HUES6 (cell line): Measurements from ENCODE around the gene ZNF595.
A peak's percentile ranks its signal among the peaks of the same experiment; 100 is the strongest.
"Not testable (repeated sequence)": the region's sequence is repeated elsewhere in the genome, so short reads cannot be mapped to it uniquely, and the experiment has no call there.

Experiments
- H3K27ac ChIP-seq: 2 replicates; pipeline ENCODE4 v1.7.0; 2013; ENCODE audit warnings: low read depth, mild to moderate bottlenecking, low read length, inconsistent platforms
- H3K27me3 ChIP-seq: 2 replicates; pipeline ENCODE4 v1.6.1; 2013; ENCODE audit warnings: low read length; ENCODE audit not compliant: control insufficient read depth, insufficient read depth
- H3K36me3 ChIP-seq: 2 replicates; pipeline ENCODE4 v1.6.1; 2013; ENCODE audit warnings: low read length; ENCODE audit not compliant: control insufficient read depth, insufficient read depth
- H3K4me1 ChIP-seq: 2 replicates; pipeline ENCODE4 v1.6.1; 2013; ENCODE audit warnings: low read length; ENCODE audit not compliant: control insufficient read depth, insufficient read depth
- H3K4me3 ChIP-seq: 2 replicates; pipeline ENCODE4 v1.5.1; 2013; ENCODE audit warnings: low read depth, low read length
- H3K9ac ChIP-seq: one replicate; pipeline ENCODE4 v1.6.1; 2013; ENCODE audit warnings: mild to moderate bottlenecking, low read length
- H3K9me3 ChIP-seq: 2 replicates; pipeline ENCODE4 v1.6.1; 2013; ENCODE audit warnings: low read depth, low read length; ENCODE audit not compliant: control insufficient read depth, insufficient read depth

The ZNF595 gene

GRCh38 chr4:98386-98785, 45.3 kb downstream of the ZNF595 start:
- Histone ChIP-seq H3K4me3 (no peak overlapping the region), H3K9ac (no peak overlapping the region), H3K9me3 (peaks cover 67% of the 10 kb centered on the region), H3K27ac (no peak overlapping the region), H3K27me3 (no peaks in the 10 kb centered on the region), H3K36me3 (no peaks in the 10 kb centered on the region), H3K4me1 (no peaks in the 10 kb centered on the region)

GRCh38 chr4:99863-100262, 46.7 kb downstream of the ZNF595 start:
- no peak overlapping the region for H3K27ac ChIP-seq
- no peaks in the 10 kb centered on the region for H3K4me1 ChIP-seq
- peaks cover under 1% of the 10 kb centered on the region; the same call in 1 of the 2 replicates for H3K27me3 ChIP-seq
- no peak overlapping the region for H3K4me3 ChIP-seq
- H3K9me3 ChIP-seq, result peaks cover 62% of the 10 kb centered on the region
- no peak overlapping the region for H3K9ac ChIP-seq
- no peaks in the 10 kb centered on the region for H3K36me3 ChIP-seq

GRCh38 chr4:107083-107443, 53.9 kb downstream of the ZNF595 start:
- no peaks in the 10 kb centered on the region for H3K36me3 ChIP-seq
- peaks cover 37% of the 10 kb centered on the region for H3K9me3 ChIP-seq
- peak overlapping the region; percentile 48; the same call in 1 of the 2 replicates for H3K4me3 ChIP-seq
- peaks cover 70% of the 10 kb centered on the region for H3K27me3 ChIP-seq
- no peak overlapping the region for H3K9ac ChIP-seq
- H3K4me1 ChIP-seq, result no peaks in the 10 kb centered on the region
- H3K27ac ChIP-seq, result no peak overlapping the region

GRCh38 chr4:107444-108429, 54.6 kb downstream of the ZNF595 start:
- Histone ChIP-seq H3K27ac (no peak overlapping the region), H3K4me1 (no peaks in the 10 kb centered on the region), H3K27me3 (peaks cover 74% of the 10 kb centered on the region), H3K9ac (no peak overlapping the region), H3K9me3 (peaks cover 34% of the 10 kb centered on the region), H3K4me3 (peak overlapping the region; percentile 48), H3K36me3 (no peaks in the 10 kb centered on the region)

- no peak overlapping the region for H3K4me3 ChIP-seq
- no peak overlapping the region for H3K27ac ChIP-seq
- peaks cover 45% of the 10 kb centered on the region for H3K27me3 ChIP-seq
- H3K36me3 ChIP-seq, result no peaks in the 10 kb centered on the region
- peaks cover 14% of the 10 kb centered on the region; the same call in 1 of the 2 replicates for H3K9me3 ChIP-seq
- H3K9ac ChIP-seq, result no peak overlapping the region
- H3K4me1 ChIP-seq, result no peaks in the 10 kb centered on the region
Observed at GRCh38 chr4:112771-113170, 59.6 kb downstream of the ZNF595 start.

GRCh38 chr4:113732-114131, 60.6 kb downstream of the ZNF595 start:
- no peak overlapping the region for H3K4me3 ChIP-seq
- no peak overlapping the region for H3K27ac ChIP-seq
- no peaks in the 10 kb centered on the region for H3K36me3 ChIP-seq
- peaks cover 35% of the 10 kb centered on the region for H3K27me3 ChIP-seq
- no peak overlapping the region for H3K9ac ChIP-seq
- H3K4me1 ChIP-seq, result no peaks in the 10 kb centered on the region
- H3K9me3 ChIP-seq, result peaks cover 14% of the 10 kb centered on the region; the same call in 1 of the 2 replicates

- Histone ChIP-seq H3K9ac (no peak overlapping the region), H3K27ac (no peak overlapping the region), H3K9me3 (peaks cover 14% of the 10 kb centered on the region; the same call in 1 of the 2 replicates)
Observed at GRCh38 chr4:114149-114548, 61.0 kb downstream of the ZNF595 start.

GRCh38 chr4:116499-116898, 63.4 kb downstream of the ZNF595 start:
- peaks cover 8% of the 10 kb centered on the region for H3K27me3 ChIP-seq
- no peaks in the 10 kb centered on the region for H3K36me3 ChIP-seq
- no peak overlapping the region for H3K4me3 ChIP-seq
- peaks cover 14% of the 10 kb centered on the region; the same call in 1 of the 2 replicates for H3K9me3 ChIP-seq
- no peak overlapping the region for H3K27ac ChIP-seq
- no peak overlapping the region for H3K9ac ChIP-seq
- H3K4me1 ChIP-seq, result no peaks in the 10 kb centered on the region

More at GRCh38 chr4:114149-114548, 61.0 kb downstream of the ZNF595 start:
- H3K4me1 ChIP-seq, result no peaks in the 10 kb centered on the region
- H3K36me3 ChIP-seq, result no peaks in the 10 kb centered on the region
- H3K4me3 ChIP-seq, result no peak overlapping the region
- H3K27me3 ChIP-seq, result peaks cover 31% of the 10 kb centered on the region

GRCh38 chr4:120616-121015, 67.5 kb downstream of the ZNF595 start:
- no peak overlapping the region for H3K27ac ChIP-seq
- peaks cover 10% of the 10 kb centered on the region; the same call in 1 of the 2 replicates for H3K9me3 ChIP-seq
- no peaks in the 10 kb centered on the region for H3K27me3 ChIP-seq
- H3K9ac ChIP-seq, result no peak overlapping the region
- no peaks in the 10 kb centered on the region for H3K4me1 ChIP-seq
- H3K4me3 ChIP-seq, result no peak overlapping the region
- peaks cover 3% of the 10 kb centered on the region; the same call in 1 of the 2 replicates for H3K36me3 ChIP-seq

GRCh38 chr4:121408-122084, 68.4 kb downstream of the ZNF595 start:
- peaks cover 17% of the 10 kb centered on the region; the same call in 1 of the 2 replicates for H3K9me3 ChIP-seq
- 0 out of 2 replicates have a peak, but pooled peaks cover 2% of the 10 kb centered on the region for H3K4me1 ChIP-seq
- no peak overlapping the region for H3K27ac ChIP-seq
- no peak overlapping the region for H3K9ac ChIP-seq
- H3K36me3 ChIP-seq, result peaks cover 12% of the 10 kb centered on the region
- no peak overlapping the region for H3K4me3 ChIP-seq
- H3K27me3 ChIP-seq, result no peaks in the 10 kb centered on the region

- not testable (repeated sequence) for H3K4me1 ChIP-seq, H3K27ac ChIP-seq, H3K27me3 ChIP-seq
- Histone ChIP-seq H3K36me3 (peaks cover 36% of the 10 kb centered on the region), H3K9ac (peak overlapping the region; percentile 63), H3K9me3 (peaks cover 22% of the 10 kb centered on the region; the same call in 1 of the 2 replicates), H3K4me3 (peak overlapping the region; percentile 96)
Observed at GRCh38 chr4:123922-124274, 70.8 kb downstream of the ZNF595 start.
